DND-41 (cell line): ENCODE measurements around the gene DLK1.

Source experiments
- CTCF ChIP-seq: IDR thresholded peaks from 2 replicates; pipeline ENCODE4 v1.5.1; 2012; ENCODE audit warnings: borderline replicate concordance, low read length, moderate library complexity, mild to moderate bottlenecking; ENCODE audit not compliant: poor library complexity, severe bottlenecking; ENCODE audit errors: extremely low read depth
- EZH2 ChIP-seq: IDR thresholded peaks from 3 replicates; pipeline ENCODE4 v1.6.1; 2012; ENCODE audit warnings: borderline replicate concordance, low read depth, mild to moderate bottlenecking, moderate library complexity, low read length, inconsistent platforms; ENCODE audit not compliant: severe bottlenecking

GRCh38 chr14:100762089-100762515 lies 35.4 kb downstream of the DLK1 start:
- TF ChIP-seq CTCF = no peak
- TF ChIP-seq EZH2 = no peak
